Measurements from ENCODE around the gene B4GALT3.

B4GALT3 gene

GRCh38 chr1:161225178-161225533 is 47.8 kb upstream of the B4GALT3 start:
- TF ChIP-seq EGR1 (IDR thresholded peaks at IDR 0.05) (no peak), EP300 (IDR thresholded peaks at IDR 0.05; ENCODE audit: borderline replicate concordance) (no peak), YY1 (IDR thresholded peaks at IDR 0.05; ENCODE audit: low read depth) (no peak), TEAD4 (IDR thresholded peaks at IDR 0.05) (no peak), TCF12 (IDR thresholded peaks at IDR 0.05; ENCODE audit: low read depth) (no peak), USF1 (IDR thresholded peaks at IDR 0.05) (no peak), FOXM1 (IDR thresholded peaks at IDR 0.05; ENCODE audit: borderline replicate concordance, low read depth) (no peak), RAD21 (IDR thresholded peaks at IDR 0.05; ENCODE audit: low read depth) (no peak), NFIC (IDR thresholded peaks at IDR 0.05) (no peak)

GRCh38 chr1:161223805-161224694 is 46.7 kb upstream of the B4GALT3 start:
- TF ChIP-seq EP300 (IDR thresholded peaks at IDR 0.05; ENCODE audit: borderline replicate concordance) (no peak), NFIC (IDR thresholded peaks at IDR 0.05) (no peak), TEAD4 (IDR thresholded peaks at IDR 0.05) (no peak), TAF1 (IDR thresholded peaks at IDR 0.05; ENCODE audit: low read depth) (no peak), FOXM1 (IDR thresholded peaks at IDR 0.05; ENCODE audit: borderline replicate concordance, low read depth) (no peak), YY1 (IDR thresholded peaks at IDR 0.05; ENCODE audit: low read depth) (no peak), TCF12 (IDR thresholded peaks at IDR 0.05; ENCODE audit: low read depth) (no peak), EGR1 (IDR thresholded peaks at IDR 0.05) (no peak), CEBPB (IDR thresholded peaks at IDR 0.05) (no peak), USF1 (IDR thresholded peaks at IDR 0.05) (no peak), ZBTB7A (IDR thresholded peaks at IDR 0.05; ENCODE audit: low read depth) (no peak), MAX (IDR thresholded peaks at IDR 0.05) (no peak), RAD21 (IDR thresholded peaks at IDR 0.05; ENCODE audit: low read depth) (no peak), REST (IDR thresholded peaks at IDR 0.05; ENCODE audit: low read depth) (no peak), CREB1 (IDR thresholded peaks at IDR 0.05; ENCODE audit: low read depth) (no peak)

- no peak for TF ChIP-seq CEBPB (IDR thresholded peaks at IDR 0.05)
Measured at GRCh38 chr1:161222175-161223019, 45.1 kb upstream of the B4GALT3 start.

- TF ChIP-seq EP300 (IDR thresholded peaks at IDR 0.05; ENCODE audit: borderline replicate concordance) (no peak), NFIC (IDR thresholded peaks at IDR 0.05) (no peak), ZBTB7A (IDR thresholded peaks at IDR 0.05; ENCODE audit: low read depth) (no peak), USF1 (IDR thresholded peaks at IDR 0.05) (no peak), EGR1 (IDR thresholded peaks at IDR 0.05) (no peak), MAX (IDR thresholded peaks at IDR 0.05) (no peak), REST (IDR thresholded peaks at IDR 0.05; ENCODE audit: low read depth) (no peak), TAF1 (IDR thresholded peaks at IDR 0.05; ENCODE audit: low read depth) (no peak), FOXM1 (IDR thresholded peaks at IDR 0.05; ENCODE audit: borderline replicate concordance, low read depth) (no peak), TCF12 (IDR thresholded peaks at IDR 0.05; ENCODE audit: low read depth) (no peak), RAD21 (IDR thresholded peaks at IDR 0.05; ENCODE audit: low read depth) (no peak), TEAD4 (IDR thresholded peaks at IDR 0.05) (no peak), CREB1 (IDR thresholded peaks at IDR 0.05; ENCODE audit: low read depth) (no peak), YY1 (IDR thresholded peaks at IDR 0.05; ENCODE audit: low read depth) (no peak), CEBPB (IDR thresholded peaks at IDR 0.05) (no peak)
Measured at GRCh38 chr1:161220002-161220401, 42.7 kb upstream of the B4GALT3 start.

Data from Ishikawa (cell line).